WTC11 (cell line): ENCODE measurements around the gene ANO1.

Experiments used
- CTCF ChIP-seq: fragments of 200-600 bp; IDR thresholded peaks from 2 replicates; pipeline ENCODE4 v1.8.0; 2022; ENCODE audit warnings: antibody characterized with exemption
- MAX ChIP-seq: sonication (generic); formaldehyde crosslinking; IDR thresholded peaks from 2 replicates; pipeline ENCODE4 v1.8.0; 2022; ENCODE audit warnings: mild to moderate bottlenecking, missing genetic modification reagents
- NFYB ChIP-seq: sonication (generic); formaldehyde crosslinking; conservative IDR thresholded peaks from 2 replicates; pipeline ENCODE4 v1.8.0; 2022; ENCODE audit warnings: low read depth, missing genetic modification reagents
- TF ChIP-seq, protein P1 (sequence below): fragments of 250-450 bp; sonication (Bioruptor Pico); IDR thresholded peaks from 2 replicates; pipeline ENCODE4 v1.9.0; 2021; ENCODE audit warnings: moderate library complexity, mild to moderate bottlenecking, inconsistent platforms, borderline replicate concordance
- TF ChIP-seq, protein P2 (sequence below): fragments of 250-450 bp; sonication (Bioruptor Pico); IDR thresholded peaks from 2 replicates; pipeline ENCODE4 v2.1.2; 2022; ENCODE audit warnings: mild to moderate bottlenecking, moderate library complexity

GRCh38 chr11:70170596-70171210 is 92.6 kb downstream of the ANO1 start:
- TF ChIP-seq, protein P1, sequence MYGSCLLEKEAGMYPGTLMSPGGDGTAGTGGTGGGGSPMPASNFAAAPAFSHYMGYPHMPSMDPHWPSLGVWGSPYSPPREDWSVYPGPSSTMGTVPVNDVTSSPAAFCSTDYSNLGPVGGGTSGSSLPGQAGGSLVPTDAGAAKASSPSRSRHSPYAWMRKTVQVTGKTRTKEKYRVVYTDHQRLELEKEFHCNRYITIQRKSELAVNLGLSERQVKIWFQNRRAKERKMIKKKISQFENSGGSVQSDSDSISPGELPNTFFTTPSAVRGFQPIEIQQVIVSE (CRISPR knock-in tag), result no peak
- TF ChIP-seq NFYB (CRISPR knock-in tag) (no peak), CTCF (no peak), MAX (CRISPR knock-in tag) (no peak)
- TF ChIP-seq, protein P2, sequence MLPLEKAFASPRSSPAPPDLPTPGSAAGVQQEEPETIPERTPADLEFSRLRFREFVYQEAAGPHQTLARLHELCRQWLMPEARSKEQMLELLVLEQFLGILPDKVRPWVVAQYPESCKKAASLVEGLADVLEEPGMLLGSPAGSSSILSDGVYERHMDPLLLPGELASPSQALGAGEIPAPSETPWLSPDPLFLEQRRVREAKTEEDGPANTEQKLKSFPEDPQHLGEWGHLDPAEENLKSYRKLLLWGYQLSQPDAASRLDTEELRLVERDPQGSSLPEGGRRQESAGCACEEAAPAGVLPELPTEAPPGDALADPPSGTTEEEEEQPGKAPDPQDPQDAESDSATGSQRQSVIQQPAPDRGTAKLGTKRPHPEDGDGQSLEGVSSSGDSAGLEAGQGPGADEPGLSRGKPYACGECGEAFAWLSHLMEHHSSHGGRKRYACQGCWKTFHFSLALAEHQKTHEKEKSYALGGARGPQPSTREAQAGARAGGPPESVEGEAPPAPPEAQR (CRISPR knock-in tag), result no peak
